NCI-H2107 treated with DMSO at 0.1 percent for 48 hours (cell line): ENCODE data around the gene OSBPL5.

Experiments
- DNase-seq: peaks from one replicate; lab custom pipeline; 2025; ENCODE audit not compliant: unreplicated experiment; lab: John Stamatoyannopoulos, UW

The OSBPL5 gene

GRCh38 chr11:3041699-3042441 lies 123.2 kb downstream of the OSBPL5 start:
- DNase-seq, result no peak

GRCh38 chr11:3040881-3041280 lies 124.2 kb downstream of the OSBPL5 start:
- DNase-seq, result no peak

- DNase-seq, result no peak
These were observed 127.2 kb downstream of the OSBPL5 start for GRCh38 chr11:3037945-3038271.
